GM12878 (cell line): Measurements from ENCODE around the gene ZNF423. TPM values are rescaled to one million over a fixed set of nuclear protein-coding genes. Genes with fewer than 3 reads are reported as not detected.

Experiments
- ATAC-seq: fragments of 200-7000 bp; cut with Tn5 transposase; 3 replicates; pipeline ENCODE4 v1.9.1; 2020; ENCODE audit warnings: mild to moderate bottlenecking, moderate library complexity
- BruUV-seq: library from RNA; stranded (reverse); fragments of 400-500 nt; replicated peaks from 2 replicates; lab custom pipeline; 2021; lab: Mats Ljungman, UMichigan
- CTCF ChIA-PET: fragments of 300-600 bp; sonication (Branson Sonifier 250); formaldehyde crosslinking; extraction: SDS; loops from one replicate; lab custom pipeline; 2021; ENCODE audit warnings: inconsistent platforms; lab: Yijun Ruan, JAX
- POLR2A ChIA-PET: fragments of 350-600 bp; formaldehyde crosslinking; extraction: SDS; loops from one replicate; lab custom pipeline; 2021; ENCODE audit warnings: inconsistent platforms; lab: Charles Lee
- RAD21 ChIA-PET: fragments of 300-600 bp; sonication (Branson Sonifier 250); formaldehyde crosslinking; loops from one replicate; lab custom pipeline; 2023; ENCODE audit warnings: antibody characterized with exemption; ENCODE audit not compliant: unreplicated experiment; lab: Charles Lee
- SMC1A ChIA-PET: fragments of 300-600 bp; sonication (Branson Sonifier 250); formaldehyde crosslinking; loops from one replicate; lab custom pipeline; 2023; ENCODE audit not compliant: unreplicated experiment, uncharacterized antibody; lab: Charles Lee
- DNase-seq: peaks from one replicate; pipeline ENCODE4 v3.0.0-alpha.2; 2011; ENCODE audit warnings: low read depth, low spot score
- FAIRE-seq: peaks from 3 replicates; lab custom pipeline; 2011; peaks lifted over from hg19 to GRCh38; lab: Jason Lieb, UNC
- H2AFZ ChIP-seq: 2 replicates; pipeline ENCODE4 v1.6.0; 2011; ENCODE audit warnings: low read depth, low read length, control low read depth; ENCODE audit not compliant: control insufficient read depth
- H3K27ac ChIP-seq: 2 replicates; pipeline ENCODE4 v1.5.1; 2011; ENCODE audit warnings: control low read depth; ENCODE audit not compliant: control insufficient read depth, insufficient read depth
- H3K27me3 ChIP-seq, 2 experiments: replicated peaks in 1 of 2; 2 replicates each; pipeline versions ENCODE4 v1.6.0 to v1.6.1; 2011; ENCODE audit warnings: low read length in 1 of 2; ENCODE audit not compliant: control insufficient read depth in 2 of 2, insufficient read depth in 2 of 2
- H3K36me3 ChIP-seq, 2 experiments: 2 replicates each; pipeline ENCODE4 v1.5.1; 2011; ENCODE audit warnings: low read length in 1 of 2; ENCODE audit not compliant: control insufficient read depth in 2 of 2, insufficient read depth in 2 of 2
- H3K4me1 ChIP-seq: 2 replicates; pipeline ENCODE4 v1.6.1; 2011; ENCODE audit warnings: mild to moderate bottlenecking, low read length, moderate library complexity, mixed read lengths; ENCODE audit not compliant: control insufficient read depth, insufficient read depth
- H3K4me2 ChIP-seq: 2 replicates; pipeline ENCODE4 v1.6.0; 2011; ENCODE audit warnings: control low read depth; ENCODE audit not compliant: control insufficient read depth, insufficient read depth
- H3K4me3 ChIP-seq: fragments of 200-600 bp; sonication (generic); 2 replicates; pipeline ENCODE4 v1.5.1; 2016
- H3K79me2 ChIP-seq: 2 replicates; pipeline ENCODE4 v1.6.0; 2011; ENCODE audit warnings: low read length; ENCODE audit not compliant: control insufficient read depth, insufficient read depth
- H3K9ac ChIP-seq: 2 replicates; pipeline ENCODE4 v1.8.0; 2011; ENCODE audit warnings: low read length, control low read depth, mixed read lengths; ENCODE audit not compliant: control insufficient read depth, insufficient read depth
- H3K9me3 ChIP-seq: replicated peaks from 3 replicates; pipeline ENCODE4 v1.5.1; 2011; ENCODE audit warnings: mild to moderate bottlenecking, low read length; ENCODE audit not compliant: control insufficient read depth, insufficient read depth
- H4K20me1 ChIP-seq: 2 replicates; pipeline ENCODE4 v1.6.0; 2011; ENCODE audit not compliant: control insufficient read depth, insufficient read depth
- BMI1 ChIP-seq: fragments of 450-650 bp; IDR thresholded peaks from 2 replicates; pipeline ENCODE4 v1.6.1; 2016; ENCODE audit warnings: mild to moderate bottlenecking, moderate library complexity, borderline replicate concordance
- CEBPB ChIP-seq, 2 experiments: fragments of 150-350 bp in 1 of 2; IDR thresholded peaks; 2 replicates each; pipeline ENCODE4 v1.6.1; 2012 to 2014; ENCODE audit warnings: low read depth in 2 of 2, low read length in 2 of 2, borderline replicate concordance in 1 of 2, inconsistent platforms in 1 of 2
- GATAD2B ChIP-seq: fragments of 450-650 bp; conservative IDR thresholded peaks from 2 replicates; pipeline ENCODE4 v1.6.1; 2017; ENCODE audit warnings: low read depth, mild to moderate bottlenecking, moderate library complexity
- JUNB ChIP-seq: IDR thresholded peaks from 2 replicates; pipeline ENCODE4 v1.6.1; 2016; ENCODE audit warnings: antibody characterized with exemption, mild to moderate bottlenecking
- MEF2B ChIP-seq: fragments of 450-650 bp; IDR thresholded peaks from 2 replicates; pipeline ENCODE4 v1.6.1; 2018; ENCODE audit warnings: mild to moderate bottlenecking, moderate library complexity; ENCODE audit not compliant: partially characterized antibody, poor library complexity, severe bottlenecking
- NRF1 ChIP-seq: conservative IDR thresholded peaks from 2 replicates; pipeline ENCODE4 v1.6.1; 2011; ENCODE audit warnings: mild to moderate bottlenecking, low read depth, low read length, improper control_type of control experiment
- RCOR1 ChIP-seq: conservative IDR thresholded peaks from 2 replicates; pipeline ENCODE4 v1.6.1; 2012; ENCODE audit warnings: low read depth, low read length, improper control_type of control experiment
- REST ChIP-seq: IDR thresholded peaks from 2 replicates; pipeline ENCODE4 v1.6.1; 2012; ENCODE audit warnings: mild to moderate bottlenecking, low read depth, low read length
- ZBED1 ChIP-seq: IDR thresholded peaks from 2 replicates; pipeline ENCODE4 v1.6.1; 2016; ENCODE audit warnings: borderline replicate concordance
- ZZZ3 ChIP-seq: IDR thresholded peaks from 2 replicates; pipeline ENCODE4 v1.6.1; 2011; ENCODE audit warnings: low read depth; ENCODE audit not compliant: control insufficient read depth, insufficient read length
- WGBS: methylation state at CpG from one replicate; pipeline ENCODE4 v1.1.6; 2016; ENCODE audit warnings: low lambda C conversion rate; ENCODE audit not compliant: insufficient replicate concordance, insufficient coverage; ENCODE audit errors: missing lambda C conversion rate; 5-methylcytosine and 5-hydroxymethylcytosine counted together
- in situ Hi-C: fragments of 300-500 bp; cut with MboI; formaldehyde crosslinking; loops from 9 replicates; pipeline ENCODE4 v1.14.3; 2018; ENCODE audit warnings: mixed read lengths
- intact Hi-C: fragments of 100-400 bp; cut with micrococcal nuclease; formaldehyde crosslinking; loops from one replicate; pipeline ENCODE4 v1.14.2; 2022; ENCODE audit not compliant: unreplicated experiment
- polyA plus RNA-seq, 11 experiments: library from polyadenylated mRNA; depleted of rRNA in 4 of 11; unstranded in 6 of 11; stranded (reverse) in 5 of 11; fragments of >200 nt; fragmentation: Nextera tagmentation in 4 of 11; fragmentation: Illumina TruSeq in 1 of 11; extraction: Ambion mirVana in 4 of 11; extraction: Trizol in 1 of 11; gene quantifications; 1 replicate in 1 of 11; 2 replicates in 10 of 11; pipeline versions ENCODE4 v1.2.1 to v1.2.3, GENCODE V29; 2011 to 2016; ENCODE audit warnings: inconsistent platforms in 2 of 11, missing spikeins in 2 of 11, low read depth in 1 of 11
- total RNA-seq, 4 experiments: library from RNA; depleted of rRNA in 3 of 4; stranded (reverse); fragments of >200 nt in 3 of 4; fragmentation: Illumina TruSeq in 1 of 4; extraction: Trizol in 1 of 4; gene quantifications; 2 replicates each; pipeline versions ENCODE4 v1.2.1 to v1.2.3, GENCODE V29; 2013 to 2021
- TF ChIP-seq, protein P1 (sequence below): fragments of 450-650 bp; formaldehyde crosslinking; IDR thresholded peaks from 2 replicates; pipeline ENCODE4 v1.4.0; 2020; ENCODE audit warnings: mild to moderate bottlenecking, moderate library complexity
- TF ChIP-seq, protein P2 (sequence below): fragments of 450-650 bp; IDR thresholded peaks from 2 replicates; pipeline ENCODE4 v1.6.1; 2017; ENCODE audit warnings: mild to moderate bottlenecking, low read depth, inconsistent platforms; ENCODE audit not compliant: poor library complexity, severe bottlenecking

ZNF423 gene
- total and polyA plus RNA-seq, 10 of the 15 experiments (the other 5 are each of a cell fraction or from before 2014, with no cell fraction given), result 0.03 to 0.64 (median 0.10) TPM

- TF ChIP-seq, protein P1, sequence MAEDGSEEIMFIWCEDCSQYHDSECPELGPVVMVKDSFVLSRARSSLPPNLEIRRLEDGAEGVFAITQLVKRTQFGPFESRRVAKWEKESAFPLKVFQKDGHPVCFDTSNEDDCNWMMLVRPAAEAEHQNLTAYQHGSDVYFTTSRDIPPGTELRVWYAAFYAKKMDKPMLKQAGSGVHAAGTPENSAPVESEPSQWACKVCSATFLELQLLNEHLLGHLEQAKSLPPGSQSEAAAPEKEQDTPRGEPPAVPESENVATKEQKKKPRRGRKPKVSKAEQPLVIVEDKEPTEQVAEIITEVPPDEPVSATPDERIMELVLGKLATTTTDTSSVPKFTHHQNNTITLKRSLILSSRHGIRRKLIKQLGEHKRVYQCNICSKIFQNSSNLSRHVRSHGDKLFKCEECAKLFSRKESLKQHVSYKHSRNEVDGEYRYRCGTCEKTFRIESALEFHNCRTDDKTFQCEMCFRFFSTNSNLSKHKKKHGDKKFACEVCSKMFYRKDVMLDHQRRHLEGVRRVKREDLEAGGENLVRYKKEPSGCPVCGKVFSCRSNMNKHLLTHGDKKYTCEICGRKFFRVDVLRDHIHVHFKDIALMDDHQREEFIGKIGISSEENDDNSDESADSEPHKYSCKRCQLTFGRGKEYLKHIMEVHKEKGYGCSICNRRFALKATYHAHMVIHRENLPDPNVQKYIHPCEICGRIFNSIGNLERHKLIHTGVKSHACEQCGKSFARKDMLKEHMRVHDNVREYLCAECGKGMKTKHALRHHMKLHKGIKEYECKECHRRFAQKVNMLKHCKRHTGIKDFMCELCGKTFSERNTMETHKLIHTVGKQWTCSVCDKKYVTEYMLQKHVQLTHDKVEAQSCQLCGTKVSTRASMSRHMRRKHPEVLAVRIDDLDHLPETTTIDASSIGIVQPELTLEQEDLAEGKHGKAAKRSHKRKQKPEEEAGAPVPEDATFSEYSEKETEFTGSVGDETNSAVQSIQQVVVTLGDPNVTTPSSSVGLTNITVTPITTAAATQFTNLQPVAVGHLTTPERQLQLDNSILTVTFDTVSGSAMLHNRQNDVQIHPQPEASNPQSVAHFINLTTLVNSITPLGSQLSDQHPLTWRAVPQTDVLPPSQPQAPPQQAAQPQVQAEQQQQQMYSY (CRISPR knock-in tag), result no peak
- TF ChIP-seq RCOR1 (no peak), REST (no peak)
- TF ChIP-seq, all 136 proteins: peak for 0
Observed at GRCh38 chr16:49602201-49602975, 253.5 kb downstream of the ZNF423 start (continued).

DNA sequence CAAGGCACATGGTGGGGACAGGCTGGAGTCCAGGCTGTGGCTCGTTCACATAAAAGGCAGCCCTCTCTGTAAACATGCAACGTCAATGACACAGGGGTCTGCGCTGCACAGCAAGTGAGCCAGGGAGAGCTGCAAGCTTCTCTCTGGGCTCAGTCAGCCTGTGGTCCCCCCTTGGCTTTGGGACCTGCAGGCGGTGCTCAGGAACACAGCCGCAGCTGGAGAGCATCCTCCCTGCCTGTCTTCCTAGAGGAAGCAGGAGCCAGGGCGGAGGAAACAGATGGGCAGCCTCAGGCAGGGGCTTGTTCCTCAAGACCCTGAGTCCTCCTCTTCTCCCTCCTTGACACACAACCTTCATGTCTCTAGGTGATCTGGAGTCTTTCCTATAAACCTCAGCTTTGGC, 254.3 kb downstream of the ZNF423 start:
- no peak overlapping the region for H3K27ac ChIP-seq
- BruUV-seq, result no TSS peak
- no peak overlapping the region for H2AFZ ChIP-seq
- RAD21 ChIA-PET, result no interaction called here
- no peak overlapping the region for H3K4me3 ChIP-seq
- no peak overlapping the region for H3K4me2 ChIP-seq
- H3K79me2 ChIP-seq, result no peaks in the 10 kb centered on the region
- in situ Hi-C loops (no loop called here), intact Hi-C loops (no loop called here)
- no peaks in the 10 kb centered on the region for H3K36me3 ChIP-seq
- H3K9me3 ChIP-seq, result no peaks in the 10 kb centered on the region
- ATAC-seq, result no peak
- no peak for FAIRE-seq
- POLR2A ChIA-PET, result no interaction called here
- peaks cover 33% of the 10 kb centered on the region for H3K4me1 ChIP-seq
- SMC1A ChIA-PET, result no interaction called here
- H4K20me1 ChIP-seq, result no peaks in the 10 kb centered on the region
- no peaks in the 10 kb centered on the region for H3K27me3 ChIP-seq
- no peak overlapping the region for H3K9ac ChIP-seq
- 35% methylated on average over 6 of the region's 6 CpGs for WGBS
- CTCF ChIA-PET, result no interaction called here
- no peak for DNase-seq
- TF ChIP-seq GATAD2B (no peak), CEBPB (IDR thresholded peaks at IDR 0.05; ENCODE audit: borderline replicate concordance in 1 of 2, low read depth in 2 of 2, low read length in 2 of 2) (no peak), JUNB (no peak), MEF2B (no peak), NRF1 (no peak), ZZZ3 (no peak), ZBED1 (no peak), RCOR1 (no peak), BMI1 (no peak)
- TF ChIP-seq, protein P2, sequence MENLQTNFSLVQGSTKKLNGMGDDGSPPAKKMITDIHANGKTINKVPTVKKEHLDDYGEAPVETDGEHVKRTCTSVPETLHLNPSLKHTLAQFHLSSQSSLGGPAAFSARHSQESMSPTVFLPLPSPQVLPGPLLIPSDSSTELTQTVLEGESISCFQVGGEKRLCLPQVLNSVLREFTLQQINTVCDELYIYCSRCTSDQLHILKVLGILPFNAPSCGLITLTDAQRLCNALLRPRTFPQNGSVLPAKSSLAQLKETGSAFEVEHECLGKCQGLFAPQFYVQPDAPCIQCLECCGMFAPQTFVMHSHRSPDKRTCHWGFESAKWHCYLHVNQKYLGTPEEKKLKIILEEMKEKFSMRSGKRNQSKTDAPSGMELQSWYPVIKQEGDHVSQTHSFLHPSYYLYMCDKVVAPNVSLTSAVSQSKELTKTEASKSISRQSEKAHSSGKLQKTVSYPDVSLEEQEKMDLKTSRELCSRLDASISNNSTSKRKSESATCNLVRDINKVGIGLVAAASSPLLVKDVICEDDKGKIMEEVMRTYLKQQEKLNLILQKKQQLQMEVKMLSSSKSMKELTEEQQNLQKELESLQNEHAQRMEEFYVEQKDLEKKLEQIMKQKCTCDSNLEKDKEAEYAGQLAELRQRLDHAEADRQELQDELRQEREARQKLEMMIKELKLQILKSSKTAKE, result no peak
